ENCODE data around the gene MCF2L.

Gene MCF2L

GRCh38 chr13:113074401-113074800 is 105.4 kb downstream of the MCF2L start:
- Histone ChIP-seq H3K4me3 (ENCODE audit: low read depth, low read length) (no peak overlapping the region), H3K27me3 (ENCODE audit: insufficient read depth, low read depth, severe bottlenecking) (no peaks in the 10 kb centered on the region), H3K27ac (no peak overlapping the region), H3K9me3 (ENCODE audit: severe bottlenecking) (no peaks in the 10 kb centered on the region), H3K36me3 (peaks cover 89% of the 10 kb centered on the region)
- TF ChIP-seq CTCF (IDR thresholded peaks at IDR 0.05; ENCODE audit: low read depth, low read length) = no peak
- no peak for DNase-seq

- TF ChIP-seq CTCF (IDR thresholded peaks at IDR 0.05; ENCODE audit: low read depth, low read length) = no peak
- Histone ChIP-seq H3K9me3 (ENCODE audit: severe bottlenecking) (no peaks in the 10 kb centered on the region), H3K36me3 (peaks cover 88% of the 10 kb centered on the region), H3K27ac (no peak overlapping the region), H3K27me3 (ENCODE audit: insufficient read depth, low read depth, severe bottlenecking) (no peaks in the 10 kb centered on the region), H3K4me3 (ENCODE audit: low read depth, low read length) (no peak overlapping the region)
- DNase-seq = no peak
These were observed 105.9 kb downstream of the MCF2L start for GRCh38 chr13:113074876-113075275.

- TF ChIP-seq CTCF (IDR thresholded peaks at IDR 0.05; ENCODE audit: low read depth, low read length) = no peak
- H3K9me3 ChIP-seq (ENCODE audit: severe bottlenecking) = no peaks in the 10 kb centered on the region
- H3K27me3 ChIP-seq (ENCODE audit: insufficient read depth, low read depth, severe bottlenecking) = no peaks in the 10 kb centered on the region
- DNase-seq = no peak
- H3K36me3 ChIP-seq = peaks cover 83% of the 10 kb centered on the region
- no peak overlapping the region for H3K4me3 ChIP-seq (ENCODE audit: low read depth, low read length)
- no peak overlapping the region for H3K27ac ChIP-seq
These were observed 106.7 kb downstream of the MCF2L start for GRCh38 chr13:113075711-113076110.

DNA sequence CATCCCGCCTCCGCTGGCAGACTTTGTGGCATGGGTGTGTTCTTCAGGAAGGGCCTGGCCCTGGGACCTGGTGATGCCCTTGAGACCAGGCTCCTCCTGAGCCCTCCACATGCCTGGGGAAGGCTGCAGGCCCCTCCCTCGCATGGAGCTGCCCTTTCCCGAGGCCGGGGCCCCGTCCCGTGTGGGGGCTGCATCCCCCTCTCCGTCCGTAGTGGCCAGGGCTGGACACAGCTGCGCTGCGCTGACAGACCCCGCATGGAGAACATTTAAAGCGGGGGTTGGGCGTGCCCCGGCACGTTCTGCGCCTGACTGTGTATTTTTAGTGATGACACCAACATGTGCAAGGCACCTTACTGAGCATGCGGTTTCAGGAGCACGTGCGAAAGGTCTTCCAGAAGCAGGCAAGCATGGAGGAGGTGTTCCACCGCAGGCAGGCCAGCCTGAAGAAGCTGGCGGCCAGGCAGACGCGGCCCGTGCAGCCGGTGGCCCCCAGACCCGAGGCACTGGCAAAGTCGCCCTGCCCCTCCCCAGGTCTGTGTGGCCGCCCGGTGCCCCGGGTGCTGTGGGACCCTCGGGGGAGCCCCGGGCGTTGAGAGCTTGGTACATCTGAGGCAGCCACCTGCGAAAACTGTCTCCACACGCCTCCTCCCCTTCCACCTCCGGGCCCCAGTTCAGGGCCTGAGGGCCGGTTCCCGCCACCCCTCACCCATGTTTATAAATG is 107.8 kb downstream of the MCF2L start:
- Histone ChIP-seq H3K36me3 (peaks cover 80% of the 10 kb centered on the region), H3K27ac (no peak overlapping the region), H3K4me3 (ENCODE audit: low read depth, low read length) (no peak overlapping the region), H3K9me3 (ENCODE audit: severe bottlenecking) (no peaks in the 10 kb centered on the region), H3K27me3 (ENCODE audit: insufficient read depth, low read depth, severe bottlenecking) (no peaks in the 10 kb centered on the region)
- no peak for DNase-seq
- no peak for TF ChIP-seq CTCF (IDR thresholded peaks at IDR 0.05; ENCODE audit: low read depth, low read length)

GRCh38 chr13:113077566-113077952 is 108.5 kb downstream of the MCF2L start:
- no peak overlapping the region for H3K4me3 ChIP-seq (ENCODE audit: low read depth, low read length)
- no peak for DNase-seq
- H3K9me3 ChIP-seq (ENCODE audit: severe bottlenecking) = no peaks in the 10 kb centered on the region
- no peaks in the 10 kb centered on the region for H3K27me3 ChIP-seq (ENCODE audit: insufficient read depth, low read depth, severe bottlenecking)
- peaks cover 73% of the 10 kb centered on the region for H3K36me3 ChIP-seq
- TF ChIP-seq CTCF (IDR thresholded peaks at IDR 0.05; ENCODE audit: low read depth, low read length) = no peak
- H3K27ac ChIP-seq = no peak overlapping the region
